ENCODE data around the gene LRCH3.

GRCh38 chr3:197856199-197856816 lies 65.3 kb downstream of the LRCH3 start:
- no peak for TF ChIP-seq CTCF (conservative IDR thresholded peaks at IDR 0.05; ENCODE audit: low read depth, low read length)
- no peak for TF ChIP-seq EZH2 (IDR thresholded peaks at IDR 0.05; ENCODE audit: borderline replicate concordance, low read depth, low read length, poor library complexity, severe bottlenecking)

Data from A673 (cell line).